Measurements from ENCODE around the gene STIMATE.

GRCh38 chr3:52934630-52935530, 37.5 kb upstream of the STIMATE start:
- TF ChIP-seq GATA2 (IDR thresholded peaks at IDR 0.05; ENCODE audit: low read depth, low read length) (peak; percentile 34), GATA3 (IDR thresholded peaks at IDR 0.05; ENCODE audit: low read depth, low read length) (no peak)
